T47D (cell line): ENCODE data around the gene ARGFX.

Experiments
- DNase-seq, 2 experiments: peaks; one replicate each; pipeline versions ENCODE4 v3.0.0 to v3.0.0-alpha.2; 2011 to 2012; ENCODE audit warnings: low read depth in 1 of 2, low spot score in 1 of 2
- JUND ChIP-seq: IDR thresholded peaks from 2 replicates; pipeline ENCODE4 v1.6.1; 2012; ENCODE audit warnings: low read depth
- in situ Hi-C: cut with HindIII; loops from 2 replicates; pipeline ENCODE4 v1.10.0; 2016; ENCODE audit warnings: low sequenced_read_pairs, low pct_unique_long_range_greater_than_20kb

Gene ARGFX

DNA sequence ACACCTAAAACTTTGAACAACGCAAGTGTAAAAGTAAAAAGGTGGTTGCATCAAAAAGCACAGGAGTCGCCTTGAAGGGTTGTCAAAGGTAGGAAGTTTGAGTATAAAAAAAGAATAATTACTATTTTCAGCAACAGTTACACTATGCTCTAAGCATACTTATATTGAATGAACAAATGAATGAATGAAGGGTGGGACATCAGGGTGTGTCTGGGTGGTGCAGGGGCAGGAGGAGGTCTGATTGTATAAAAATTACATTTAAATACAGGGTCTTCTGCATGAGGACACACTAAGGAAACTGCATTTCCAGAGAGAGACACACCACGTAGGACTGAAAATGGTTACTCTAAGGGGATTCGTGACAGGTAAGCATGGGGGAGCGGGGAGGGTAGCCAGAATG is at the start of gene ARGFX:
Gene ARGFX (plus strand): TSS at position 301 of the 400 bp plus-strand sequence. CDS start 2,765 bp downstream, outside the sequence.
- DNase-seq = no peak
- TF ChIP-seq JUND = no peak
- in situ Hi-C loops = no loop called here

DNA sequence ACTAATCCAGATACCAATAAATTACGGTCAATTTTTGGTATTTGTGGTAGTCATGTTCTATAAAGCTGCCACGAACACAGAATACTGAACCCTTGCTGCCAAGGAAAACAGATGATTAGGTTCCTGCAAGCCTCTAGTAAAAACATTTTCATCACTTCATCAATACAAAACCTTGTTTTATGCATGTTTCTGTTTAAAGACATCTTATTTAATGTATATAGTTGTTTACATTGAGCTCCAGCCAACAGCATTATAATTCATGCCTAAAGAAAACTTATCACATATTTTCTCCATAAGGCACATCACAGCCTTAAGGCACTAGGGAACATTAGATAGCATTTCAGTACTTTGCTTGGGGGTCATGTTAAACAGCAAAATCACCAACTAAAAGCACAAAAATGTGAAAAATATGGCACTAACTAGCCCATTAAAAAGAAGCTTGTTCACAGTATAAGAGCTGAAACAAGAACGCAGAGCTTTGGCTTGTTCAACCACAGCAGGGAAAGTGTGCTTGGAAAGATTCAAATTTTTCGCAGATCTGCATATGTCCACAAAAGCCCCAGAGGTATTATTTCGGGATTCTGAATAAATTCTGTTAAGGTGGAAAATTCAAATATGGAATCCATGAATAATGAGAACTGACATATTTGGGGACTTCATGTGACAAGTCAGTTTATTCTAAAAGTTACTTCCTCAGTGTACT is 49.6 kb upstream of the ARGFX start:
- TF ChIP-seq JUND = no peak
- in situ Hi-C loops = no loop called here

DNA sequence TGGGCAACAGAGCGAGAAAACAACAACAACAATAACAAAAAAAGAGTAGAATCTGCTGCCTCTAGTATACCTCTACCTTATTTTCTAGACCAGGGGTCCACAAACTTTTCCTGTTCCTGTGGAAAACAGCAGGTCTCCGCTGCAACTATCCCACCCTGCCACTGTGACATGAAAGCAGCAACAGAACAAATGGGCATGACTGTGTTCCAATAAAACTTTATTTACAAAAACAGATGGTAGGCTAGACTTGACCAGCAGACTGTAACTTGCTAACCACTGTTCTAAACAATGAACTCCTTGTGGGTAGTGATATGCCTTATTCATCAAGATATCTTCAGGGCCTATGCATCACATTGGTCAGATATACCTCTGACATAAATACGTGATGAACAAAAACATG is 47.2 kb upstream of the ARGFX start:
- no peak for DNase-seq
- in situ Hi-C loops = no loop called here
- no peak for TF ChIP-seq JUND

More for the DNA sequence above, 49.6 kb upstream of the ARGFX start:
- DNase-seq = no peak

DNA sequence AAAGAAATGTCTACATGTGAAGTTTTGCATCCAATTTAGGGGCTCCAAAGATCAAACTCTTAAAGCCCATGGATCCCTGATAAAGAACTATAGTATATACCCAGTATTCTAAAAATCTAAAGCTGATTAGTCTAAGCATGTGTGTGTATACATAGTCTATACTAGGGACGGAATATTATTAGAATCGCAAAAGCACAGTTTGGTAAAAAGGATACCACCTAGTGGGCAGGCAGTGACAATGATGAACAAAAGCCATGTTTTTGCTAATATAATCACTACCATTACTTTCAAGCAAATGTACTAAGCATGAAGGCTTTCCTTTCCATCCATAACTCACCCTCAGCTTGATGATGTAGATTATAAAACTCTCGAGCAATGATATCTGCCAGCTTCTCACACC is 38.4 kb upstream of the ARGFX start:
- no peak for TF ChIP-seq JUND
- in situ Hi-C loops = no loop called here
- DNase-seq = peak; percentile 10 to 16

DNA sequence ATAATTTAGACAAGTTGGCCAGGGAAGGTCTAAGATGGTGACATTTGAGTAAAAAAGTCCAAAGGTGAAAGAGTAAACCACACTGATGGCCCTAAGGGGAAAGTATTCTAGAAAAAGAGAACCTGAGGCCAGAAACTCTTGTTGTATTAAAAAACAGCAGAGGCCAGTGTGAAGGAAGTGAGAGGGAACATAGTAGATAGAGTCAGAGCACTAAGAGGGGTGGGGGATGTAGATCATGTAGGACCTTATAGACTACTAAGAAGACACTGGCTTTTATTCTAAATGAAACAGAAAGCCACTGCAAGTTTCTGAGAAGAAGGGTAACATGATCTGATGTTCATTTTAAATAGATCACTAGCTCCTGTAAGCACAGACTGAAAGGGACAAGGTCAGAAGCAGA is 36.5 kb upstream of the ARGFX start:
- no peak for DNase-seq
- no peak for TF ChIP-seq JUND
- in situ Hi-C loops = no loop called here

DNA sequence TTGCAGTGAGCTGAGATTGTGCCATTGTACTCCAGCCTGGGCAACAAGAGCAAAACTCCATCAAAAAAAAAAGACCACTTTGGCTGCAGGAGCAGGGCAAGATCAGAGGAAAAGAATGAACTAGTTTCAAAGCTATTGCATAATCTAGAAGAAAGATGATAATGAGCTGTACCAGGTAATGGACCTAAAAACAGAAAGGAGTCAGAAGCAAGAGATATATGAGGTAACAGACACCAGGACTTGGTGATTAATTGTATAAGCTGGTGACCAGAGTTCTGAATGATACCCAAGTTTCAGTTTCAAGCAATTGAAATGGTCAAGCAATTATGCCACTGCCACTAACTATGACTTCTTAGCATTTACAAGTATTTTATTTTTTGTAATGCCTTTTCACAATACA is 24.8 kb upstream of the ARGFX start:
- DNase-seq = no peak
- in situ Hi-C loops = no loop called here
- no peak for TF ChIP-seq JUND

DNA sequence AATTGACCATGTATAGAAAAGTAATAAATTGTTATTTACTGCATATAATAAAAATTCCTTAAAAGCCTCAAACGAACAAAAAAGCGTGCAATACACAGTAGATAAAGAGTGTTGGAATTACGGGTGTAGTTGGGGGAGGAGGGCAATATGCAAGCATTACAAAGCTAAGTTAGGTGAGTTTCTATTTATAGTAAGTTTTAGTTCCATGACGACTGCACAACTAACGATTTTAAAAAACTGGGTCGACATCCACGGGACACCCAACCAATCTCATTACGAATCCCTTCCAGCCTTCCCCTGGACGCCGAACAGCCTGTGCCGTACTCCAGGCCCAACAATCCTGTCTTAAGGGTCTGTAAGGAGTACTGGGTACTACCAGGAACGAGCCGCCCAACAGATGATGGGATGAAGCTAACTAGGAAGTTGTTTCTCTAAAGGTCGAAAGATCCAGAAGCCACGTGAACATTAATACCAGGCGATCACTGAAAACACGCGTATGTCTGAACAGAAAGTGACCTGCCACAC is 22.6 kb upstream of the ARGFX start:
- no peak for TF ChIP-seq JUND
- no peak for DNase-seq
- in situ Hi-C loops = no loop called here

DNA sequence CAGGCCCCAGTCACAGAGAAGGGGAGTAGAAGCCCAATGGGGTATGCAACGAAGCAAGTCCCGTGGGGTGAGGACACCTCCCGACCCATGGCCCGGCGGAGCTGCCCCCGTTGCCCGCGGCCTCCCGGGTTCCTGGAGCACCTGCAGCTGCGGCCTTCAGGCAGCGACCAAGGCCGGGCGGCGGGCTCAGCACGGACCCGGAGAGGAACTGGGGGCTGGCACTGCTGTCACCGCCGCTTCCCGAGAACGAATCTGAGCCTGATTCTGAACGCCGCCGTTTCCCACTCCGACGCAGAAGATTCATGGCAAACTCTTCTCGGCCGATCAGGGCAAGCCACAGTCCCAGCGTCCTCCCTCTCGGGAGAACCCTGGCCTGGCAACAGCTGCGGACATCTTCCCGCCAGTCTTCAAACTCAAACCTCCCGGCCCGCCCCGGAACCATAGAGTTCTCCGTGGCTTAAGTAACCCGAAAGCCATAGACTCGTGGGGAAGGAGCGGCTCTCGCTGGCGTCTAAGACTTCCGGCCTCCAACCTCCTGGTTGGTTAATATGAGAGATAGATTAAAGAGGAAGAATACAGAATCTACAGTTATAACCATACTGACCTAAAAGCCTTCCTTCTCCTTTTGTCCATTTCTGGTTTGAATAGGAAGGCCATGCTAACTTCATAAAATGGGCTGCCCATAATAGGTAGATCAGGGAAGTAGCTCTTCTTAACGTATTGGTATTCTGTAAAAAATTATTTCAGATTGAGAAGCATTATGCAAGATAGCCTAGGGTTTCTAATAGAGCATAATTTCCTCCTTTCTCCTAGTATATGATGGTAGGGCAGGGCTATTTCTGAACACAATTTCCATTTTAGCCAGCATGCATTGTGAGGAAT is 21.9 kb upstream of the ARGFX start, which contains the start of gene POLQ:
Gene POLQ (minus strand): TSS at position 415 of the 882 bp plus-strand sequence. CDS start 111 bp downstream, at position 304.
- no peak for TF ChIP-seq JUND
- peak; percentile 84 to 96 for DNase-seq
- in situ Hi-C loops = no loop called here

DNA sequence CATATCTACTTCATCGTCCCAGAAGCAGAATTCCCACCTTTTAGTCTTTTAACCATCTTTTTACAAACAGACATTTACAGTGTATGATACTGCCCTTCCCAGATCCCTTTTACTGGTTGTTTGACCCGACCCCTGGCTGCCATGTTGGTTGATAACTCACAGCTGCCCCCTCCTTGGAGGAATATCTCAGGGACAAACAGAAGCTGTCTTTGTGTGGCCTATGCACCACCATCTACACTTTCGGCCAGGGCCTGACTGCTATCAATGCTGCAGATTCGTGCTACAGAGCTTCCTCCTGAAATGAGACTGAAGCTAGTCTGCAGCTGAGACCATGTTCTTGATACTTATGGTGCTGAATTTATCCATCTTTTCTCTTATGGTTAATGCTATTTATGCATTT is 15.4 kb upstream of the ARGFX start:
- no peak for DNase-seq
- no peak for TF ChIP-seq JUND
- in situ Hi-C loops = no loop called here

DNA sequence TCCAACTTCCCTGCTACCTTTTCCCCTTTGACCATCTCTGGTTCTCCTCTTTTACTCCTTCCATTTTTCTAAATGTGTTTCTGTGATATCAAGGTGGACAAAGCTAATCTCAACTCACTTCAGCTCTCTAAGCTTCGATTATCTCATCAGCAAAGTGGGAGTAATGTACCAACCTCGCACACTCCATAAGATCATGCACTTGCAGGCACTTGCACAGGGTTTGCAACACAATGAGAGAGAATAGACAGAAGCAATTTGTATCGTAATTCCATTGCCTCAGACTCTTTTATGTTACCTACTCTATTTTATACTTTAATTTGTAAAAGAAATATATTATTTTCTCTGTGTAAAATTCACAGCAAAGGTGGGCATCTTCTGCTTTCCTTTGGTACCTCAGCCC is 15.0 kb upstream of the ARGFX start:
- DNase-seq = no peak
- in situ Hi-C loops = no loop called here
- TF ChIP-seq JUND = no peak

DNA sequence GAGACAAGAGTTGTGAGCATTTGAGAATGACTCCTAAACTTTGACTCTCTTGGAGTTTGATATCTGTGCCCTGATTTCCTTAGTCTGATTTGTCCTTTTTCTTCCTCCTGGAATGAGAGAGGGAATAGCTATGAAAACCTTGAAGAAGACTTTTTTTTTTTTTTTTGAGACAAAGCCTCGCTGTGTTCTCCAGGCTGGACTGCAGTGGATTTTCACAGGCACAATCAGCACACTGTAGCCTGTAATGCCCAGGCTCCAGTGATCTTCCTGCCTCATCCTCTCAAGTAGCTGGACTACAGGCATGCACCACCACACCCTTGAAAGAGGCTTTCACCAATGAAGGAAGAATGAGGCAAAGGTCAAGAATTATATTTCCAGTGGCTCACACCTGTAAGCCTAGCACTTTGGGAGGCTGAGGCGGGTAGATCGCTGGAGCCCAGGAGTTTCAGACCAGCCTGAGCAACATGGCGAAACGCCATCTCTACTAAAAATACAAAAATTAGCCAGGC is 10.3 kb upstream of the ARGFX start:
- no peak for DNase-seq
- in situ Hi-C loops = no loop called here
- no peak for TF ChIP-seq JUND

DNA sequence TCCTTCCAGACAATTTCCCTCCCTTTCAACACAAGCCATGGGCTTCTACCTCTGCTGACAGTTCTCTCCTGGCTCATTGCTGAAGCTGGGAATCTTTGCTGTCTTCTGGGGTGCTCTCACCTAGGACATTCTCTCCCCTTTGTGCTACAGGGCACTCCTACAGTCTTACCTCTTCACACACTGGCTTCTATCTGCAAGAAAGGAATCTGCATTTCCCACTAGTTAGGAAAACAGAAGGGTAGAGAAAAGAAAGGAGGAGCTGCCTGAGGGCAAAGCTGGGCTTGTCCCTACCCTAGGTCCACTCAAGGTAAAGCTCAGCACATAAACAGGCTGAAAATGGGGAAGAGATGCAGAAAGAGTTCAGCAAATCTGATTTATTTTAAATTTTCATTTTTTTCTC is 5.6 kb upstream of the ARGFX start:
- in situ Hi-C loops = no loop called here
- no peak for TF ChIP-seq JUND

DNA sequence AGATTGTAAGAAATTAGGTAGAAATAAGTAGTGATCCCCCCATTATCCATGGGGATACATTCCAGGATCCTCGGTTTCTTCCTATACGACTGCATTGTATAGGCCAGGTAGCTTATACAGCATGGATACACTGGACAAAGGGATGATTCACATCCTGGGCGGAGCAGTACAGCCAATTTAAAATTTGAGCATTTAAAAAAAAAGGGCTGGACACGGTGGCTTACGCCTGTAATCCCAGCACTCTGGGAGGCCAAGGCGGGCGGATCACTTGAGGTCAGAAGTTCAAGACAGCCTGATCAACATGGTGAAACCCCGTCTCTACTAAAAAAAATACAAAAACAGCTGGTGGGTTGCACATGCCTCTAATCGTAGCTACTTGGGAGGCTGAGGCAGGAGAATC is 976 bp upstream of the ARGFX start:
- no peak for TF ChIP-seq JUND
- DNase-seq = no peak
- in situ Hi-C loops = no loop called here

More for the DNA sequence above, 5.6 kb upstream of the ARGFX start:
- DNase-seq = no peak
